Cerebellar cortex (tissue), 1 donor: Measurements from ENCODE around the gene KCNK4.
"Not testable (repeated sequence)": the region's sequence is repeated elsewhere in the genome, so short reads cannot be mapped to it uniquely, and the experiment has no call there.

Experiments used
- DNase-seq: peaks from one replicate; pipeline ENCODE4 v3.0.0-alpha.2; 2015; ENCODE audit warnings: low spot score

Gene KCNK4

DNA sequence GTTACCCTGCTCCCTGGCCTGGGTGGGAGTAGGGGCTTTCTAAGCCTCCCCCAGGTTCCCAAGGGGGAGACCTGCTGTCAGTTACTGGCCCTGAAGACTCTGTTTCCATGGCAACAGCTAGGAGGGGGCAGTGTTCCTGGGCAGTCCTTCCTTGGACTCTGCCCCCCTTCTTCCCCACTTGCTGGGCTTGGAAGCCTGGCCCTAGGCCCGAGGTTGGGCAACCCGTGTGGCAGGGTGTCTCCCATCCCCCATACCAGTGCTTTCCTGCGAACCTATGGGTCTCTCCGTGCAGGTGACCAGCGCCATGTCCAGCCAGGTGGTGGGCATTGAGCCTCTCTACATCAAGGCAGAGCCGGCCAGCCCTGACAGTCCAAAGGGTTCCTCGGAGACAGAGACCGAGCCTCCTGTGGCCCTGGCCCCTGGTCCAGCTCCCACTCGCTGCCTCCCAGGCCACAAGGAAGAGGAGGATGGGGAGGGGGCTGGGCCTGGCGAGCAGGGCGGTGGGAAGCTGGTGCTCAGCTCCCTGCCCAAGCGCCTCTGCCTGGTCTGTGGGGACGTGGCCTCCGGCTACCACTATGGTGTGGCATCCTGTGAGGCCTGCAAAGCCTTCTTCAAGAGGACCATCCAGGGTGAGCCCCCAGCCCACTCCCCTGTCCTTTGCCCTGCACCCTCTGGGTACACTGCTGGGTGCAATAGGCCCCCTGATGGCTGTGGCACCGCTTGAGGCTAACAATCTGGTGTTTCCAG, 15.9 kb downstream of the KCNK4 start:
- no peak for DNase-seq

DNA sequence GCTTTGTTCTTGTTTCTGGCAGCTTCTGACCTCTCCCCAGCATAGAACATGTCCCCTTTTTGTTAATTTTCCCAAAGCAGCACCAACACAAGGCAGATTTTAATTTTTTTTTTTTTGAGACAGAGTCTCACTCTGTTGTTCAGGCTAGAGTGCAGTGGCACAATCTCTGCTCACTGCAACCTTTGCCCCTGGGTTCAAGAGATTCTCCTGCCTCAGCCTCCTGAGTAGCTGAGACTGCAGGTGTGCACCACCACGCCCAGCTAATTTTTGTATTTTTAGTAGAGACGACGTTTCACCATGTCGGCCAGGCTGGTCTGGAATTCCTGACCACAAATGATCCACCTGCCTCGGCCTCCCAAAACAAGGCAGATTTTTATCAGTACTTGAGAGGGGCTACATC, 16.7 kb downstream of the KCNK4 start:
- not testable (repeated sequence) for DNase-seq

DNA sequence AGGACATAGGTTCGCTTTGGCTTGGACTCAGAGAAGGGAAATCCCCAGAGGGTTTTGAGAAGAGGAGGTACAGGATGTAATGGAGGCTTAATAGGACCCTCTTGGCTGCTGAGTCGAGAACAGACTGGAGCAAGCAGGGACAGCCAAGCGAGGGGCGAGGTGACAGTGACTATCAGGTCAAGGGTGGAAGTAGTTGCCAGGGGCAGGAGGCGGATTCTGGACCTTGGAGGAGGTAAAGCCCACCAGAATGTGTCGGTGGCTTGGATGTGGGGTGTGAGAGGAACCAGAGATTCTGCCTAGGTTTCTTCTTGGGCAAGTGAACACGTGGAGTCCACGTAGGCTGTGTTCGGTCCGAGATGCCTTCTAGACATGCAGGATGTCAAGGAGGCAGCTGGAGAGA, 21.8 kb downstream of the KCNK4 start:
- DNase-seq: no peak

DNA sequence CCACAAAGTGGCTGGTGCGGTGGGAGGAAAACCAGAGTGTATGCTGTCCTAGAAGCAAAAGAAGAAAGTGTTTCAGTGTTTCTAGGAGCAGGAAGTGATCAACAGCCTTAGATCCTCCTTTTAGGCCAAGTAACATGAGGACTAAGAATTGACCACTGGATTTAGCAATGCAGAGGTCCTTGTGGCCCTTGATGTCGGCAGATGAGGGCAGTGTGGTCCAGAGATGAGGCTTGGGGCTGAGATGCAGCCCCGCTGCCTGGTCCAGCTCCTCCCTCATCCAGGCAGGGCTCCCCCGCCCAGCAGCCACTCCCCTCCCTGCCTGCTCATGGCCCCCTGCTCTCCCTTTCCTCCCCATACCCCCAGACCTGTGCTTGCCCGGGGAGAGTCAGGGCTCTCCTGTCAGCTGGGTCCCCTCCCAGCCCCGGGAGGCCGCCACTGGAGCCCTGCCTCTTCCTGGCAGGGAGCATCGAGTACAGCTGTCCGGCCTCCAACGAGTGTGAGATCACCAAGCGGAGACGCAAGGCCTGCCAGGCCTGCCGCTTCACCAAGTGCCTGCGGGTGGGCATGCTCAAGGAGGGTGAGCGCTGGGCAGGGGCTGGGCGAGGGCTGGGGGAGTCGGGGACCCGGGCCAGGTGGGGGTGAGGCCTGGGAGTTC, 22.5 kb downstream of the KCNK4 start:
- DNase-seq: no peak

DNA sequence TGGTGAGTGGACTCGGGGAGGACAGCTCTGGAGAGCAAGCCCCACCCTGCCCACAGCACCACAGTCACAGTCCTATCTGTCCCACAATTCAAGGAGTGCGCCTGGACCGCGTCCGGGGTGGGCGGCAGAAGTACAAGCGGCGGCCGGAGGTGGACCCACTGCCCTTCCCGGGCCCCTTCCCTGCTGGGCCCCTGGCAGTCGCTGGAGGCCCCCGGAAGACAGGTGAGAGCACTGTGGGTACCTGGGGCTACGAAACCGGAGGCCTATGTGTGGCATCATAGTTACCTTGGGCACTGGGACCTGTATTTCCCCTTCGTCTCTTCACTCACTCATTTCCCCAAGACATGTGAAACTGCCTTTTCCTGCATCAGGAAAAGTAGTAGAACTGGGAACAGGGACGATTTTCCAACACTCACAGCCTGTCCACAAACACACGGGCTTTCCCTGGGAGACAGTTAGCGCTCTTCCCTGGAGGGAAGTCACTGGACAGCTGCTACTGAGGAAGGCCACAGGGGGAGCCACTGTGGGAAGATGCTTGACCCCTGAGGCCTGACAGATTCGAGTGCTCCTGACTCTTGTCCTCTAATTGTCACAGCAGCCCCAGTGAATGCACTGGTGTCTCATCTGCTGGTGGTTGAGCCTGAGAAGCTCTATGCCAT, 23.2 kb downstream of the KCNK4 start:
- no peak for DNase-seq

DNA sequence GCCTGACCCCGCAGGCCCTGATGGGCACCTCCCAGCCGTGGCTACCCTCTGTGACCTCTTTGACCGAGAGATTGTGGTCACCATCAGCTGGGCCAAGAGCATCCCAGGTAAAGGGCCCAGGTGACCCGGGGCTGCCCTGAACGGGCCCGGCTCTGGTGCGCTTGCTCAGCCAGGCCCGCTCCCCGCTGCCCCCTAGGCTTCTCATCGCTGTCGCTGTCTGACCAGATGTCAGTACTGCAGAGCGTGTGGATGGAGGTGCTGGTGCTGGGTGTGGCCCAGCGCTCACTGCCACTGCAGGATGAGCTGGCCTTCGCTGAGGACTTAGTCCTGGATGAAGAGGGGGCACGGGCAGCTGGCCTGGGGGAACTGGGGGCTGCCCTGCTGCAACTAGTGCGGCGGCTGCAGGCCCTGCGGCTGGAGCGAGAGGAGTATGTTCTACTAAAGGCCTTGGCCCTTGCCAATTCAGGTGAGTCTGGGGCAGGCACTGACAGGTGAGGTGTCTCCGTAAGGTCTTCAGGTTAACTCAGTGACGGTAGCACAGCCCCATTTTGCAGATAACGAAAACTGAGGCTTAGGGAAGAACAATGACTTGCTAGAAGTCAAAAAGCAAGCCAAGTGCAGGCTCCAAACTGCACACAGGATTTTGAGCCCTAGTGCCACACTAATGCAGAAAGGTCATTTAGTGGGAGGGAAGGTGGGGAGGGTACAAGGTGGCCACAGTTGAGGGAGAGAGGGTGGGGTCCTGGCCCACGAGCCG, 23.9 kb downstream of the KCNK4 start:
- no peak for DNase-seq

DNA sequence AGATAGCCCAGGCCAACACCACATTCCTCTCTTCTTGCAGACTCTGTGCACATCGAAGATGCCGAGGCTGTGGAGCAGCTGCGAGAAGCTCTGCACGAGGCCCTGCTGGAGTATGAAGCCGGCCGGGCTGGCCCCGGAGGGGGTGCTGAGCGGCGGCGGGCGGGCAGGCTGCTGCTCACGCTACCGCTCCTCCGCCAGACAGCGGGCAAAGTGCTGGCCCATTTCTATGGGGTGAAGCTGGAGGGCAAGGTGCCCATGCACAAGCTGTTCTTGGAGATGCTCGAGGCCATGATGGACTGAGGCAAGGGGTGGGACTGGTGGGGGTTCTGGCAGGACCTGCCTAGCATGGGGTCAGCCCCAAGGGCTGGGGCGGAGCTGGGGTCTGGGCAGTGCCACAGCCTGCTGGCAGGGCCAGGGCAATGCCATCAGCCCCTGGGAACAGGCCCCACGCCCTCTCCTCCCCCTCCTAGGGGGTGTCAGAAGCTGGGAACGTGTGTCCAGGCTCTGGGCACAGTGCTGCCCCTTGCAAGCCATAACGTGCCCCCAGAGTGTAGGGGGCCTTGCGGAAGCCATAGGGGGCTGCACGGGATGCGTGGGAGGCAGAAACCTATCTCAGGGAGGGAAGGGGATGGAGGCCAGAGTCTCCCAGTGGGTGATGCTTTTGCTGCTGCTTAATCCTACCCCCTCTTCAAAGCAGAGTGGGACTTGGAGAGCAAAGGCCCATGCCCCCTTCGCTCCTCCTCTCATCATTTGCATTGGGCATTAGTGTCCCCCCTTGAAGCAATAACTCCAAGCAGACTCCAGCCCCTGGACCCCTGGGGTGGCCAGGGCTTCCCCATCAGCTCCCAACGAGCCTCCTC, 24.8 kb downstream of the KCNK4 start:
- DNase-seq: not testable (repeated sequence)

DNA sequence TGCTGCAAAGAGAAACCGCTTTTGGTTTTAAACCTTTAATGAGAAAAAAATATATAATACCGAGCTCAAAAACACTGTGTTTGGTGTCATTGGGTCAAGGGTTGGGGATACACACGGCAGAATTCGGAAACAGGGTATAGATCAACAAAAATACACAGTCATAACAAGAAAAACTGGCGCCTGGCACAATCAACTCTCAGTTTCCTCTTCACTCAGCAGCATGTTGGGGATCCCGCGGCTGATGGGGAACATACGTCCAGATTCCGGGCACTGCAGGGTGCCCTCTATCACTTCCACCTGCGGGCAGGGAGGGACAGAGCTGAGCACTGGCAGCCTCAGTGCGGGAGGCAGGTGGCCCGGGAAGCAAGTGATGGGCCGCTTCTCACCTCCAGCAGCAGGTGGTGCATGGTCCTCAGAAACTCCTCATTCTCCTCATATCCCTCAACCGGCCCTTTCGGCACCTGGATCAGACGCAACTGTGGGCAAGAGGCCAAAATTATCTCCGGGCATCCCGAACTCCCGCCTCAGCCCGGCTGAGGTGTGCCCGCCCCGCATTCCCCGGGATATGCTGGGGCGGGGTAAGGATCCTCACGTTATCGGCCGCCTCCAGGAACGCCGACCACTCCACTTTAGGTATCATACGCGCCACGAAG, 25.7 kb downstream of the KCNK4 start:
- DNase-seq: peak; percentile 53

DNA sequence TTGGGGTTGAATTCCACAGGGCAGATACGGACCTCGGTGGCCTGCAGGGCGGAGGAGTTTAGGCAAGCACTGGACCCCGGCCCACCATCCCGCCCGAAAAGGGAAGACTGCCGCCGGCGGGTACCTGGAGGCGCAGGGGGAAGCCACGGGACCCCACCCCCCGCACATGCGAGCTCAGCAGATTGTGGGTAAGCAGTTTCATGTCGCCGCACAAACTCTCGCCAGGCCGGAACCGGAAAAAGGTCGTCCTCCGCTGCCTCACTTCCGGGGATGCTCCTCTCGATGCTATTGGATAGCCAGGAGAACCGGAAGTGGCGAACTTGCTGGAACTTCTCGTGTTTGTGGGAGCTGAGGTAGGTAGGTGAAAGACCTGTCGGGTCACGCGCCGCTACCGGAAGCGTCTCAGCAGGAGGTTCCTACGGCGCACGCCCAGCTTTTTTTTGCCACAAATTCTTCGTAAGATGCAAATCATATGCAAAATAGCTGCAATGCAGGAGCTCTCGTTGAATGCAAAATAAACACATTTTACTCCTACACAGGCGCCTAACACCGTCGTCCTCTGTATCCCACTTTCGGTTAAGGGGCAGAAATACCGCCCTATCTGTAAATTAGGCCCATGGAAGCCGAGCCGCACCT, 26.3 kb downstream of the KCNK4 start, which contains the start of gene TRMT112:
Gene TRMT112, minus strand, starts transcription at position 235 of the 636 bp plus-strand sequence. Its CDS starts 33 bp downstream, at position 202.
- peak; percentile 99 for DNase-seq

DNA sequence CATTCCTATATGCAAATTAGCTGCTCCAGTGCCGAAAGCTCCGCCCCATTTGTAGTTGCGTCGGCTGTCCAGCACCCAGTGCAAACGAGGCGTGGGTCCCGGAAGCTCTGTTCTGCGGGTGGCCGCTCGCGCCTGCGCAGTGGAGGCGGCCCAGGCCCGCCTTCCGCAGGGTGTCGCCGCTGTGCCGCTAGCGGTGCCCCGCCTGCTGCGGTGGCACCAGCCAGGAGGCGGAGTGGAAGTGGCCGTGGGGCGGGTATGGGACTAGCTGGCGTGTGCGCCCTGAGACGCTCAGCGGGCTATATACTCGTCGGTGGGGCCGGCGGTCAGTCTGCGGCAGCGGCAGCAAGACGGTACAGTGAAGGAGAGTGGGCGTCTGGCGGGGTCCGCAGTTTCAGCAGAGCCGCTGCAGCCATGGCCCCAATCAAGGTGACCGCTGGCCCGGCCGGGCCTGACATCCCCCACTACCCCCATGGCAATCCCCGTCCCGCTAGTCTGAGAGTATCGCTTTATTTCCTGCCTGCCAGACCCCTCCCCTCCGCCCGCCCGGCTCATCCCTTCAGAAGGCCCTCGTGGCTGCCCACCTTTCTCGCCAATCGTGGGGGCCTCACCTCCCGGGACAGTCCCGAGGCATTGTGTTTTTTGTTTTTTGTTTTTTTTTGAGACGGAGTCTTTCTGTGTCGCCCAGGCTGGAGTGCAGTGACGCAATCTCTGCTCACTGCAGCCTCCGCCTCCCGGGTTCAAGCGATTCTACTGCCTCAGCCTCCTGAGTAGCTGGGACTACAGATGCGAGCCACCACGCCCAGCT, 27.1 kb downstream of the KCNK4 start, which contains the start of gene PRDX5:
Gene PRDX5, plus strand, starts transcription at position 161 of the 805 bp plus-strand sequence. Its CDS starts 95 bp downstream, at position 256.
- peak; percentile 97 for DNase-seq

DNA sequence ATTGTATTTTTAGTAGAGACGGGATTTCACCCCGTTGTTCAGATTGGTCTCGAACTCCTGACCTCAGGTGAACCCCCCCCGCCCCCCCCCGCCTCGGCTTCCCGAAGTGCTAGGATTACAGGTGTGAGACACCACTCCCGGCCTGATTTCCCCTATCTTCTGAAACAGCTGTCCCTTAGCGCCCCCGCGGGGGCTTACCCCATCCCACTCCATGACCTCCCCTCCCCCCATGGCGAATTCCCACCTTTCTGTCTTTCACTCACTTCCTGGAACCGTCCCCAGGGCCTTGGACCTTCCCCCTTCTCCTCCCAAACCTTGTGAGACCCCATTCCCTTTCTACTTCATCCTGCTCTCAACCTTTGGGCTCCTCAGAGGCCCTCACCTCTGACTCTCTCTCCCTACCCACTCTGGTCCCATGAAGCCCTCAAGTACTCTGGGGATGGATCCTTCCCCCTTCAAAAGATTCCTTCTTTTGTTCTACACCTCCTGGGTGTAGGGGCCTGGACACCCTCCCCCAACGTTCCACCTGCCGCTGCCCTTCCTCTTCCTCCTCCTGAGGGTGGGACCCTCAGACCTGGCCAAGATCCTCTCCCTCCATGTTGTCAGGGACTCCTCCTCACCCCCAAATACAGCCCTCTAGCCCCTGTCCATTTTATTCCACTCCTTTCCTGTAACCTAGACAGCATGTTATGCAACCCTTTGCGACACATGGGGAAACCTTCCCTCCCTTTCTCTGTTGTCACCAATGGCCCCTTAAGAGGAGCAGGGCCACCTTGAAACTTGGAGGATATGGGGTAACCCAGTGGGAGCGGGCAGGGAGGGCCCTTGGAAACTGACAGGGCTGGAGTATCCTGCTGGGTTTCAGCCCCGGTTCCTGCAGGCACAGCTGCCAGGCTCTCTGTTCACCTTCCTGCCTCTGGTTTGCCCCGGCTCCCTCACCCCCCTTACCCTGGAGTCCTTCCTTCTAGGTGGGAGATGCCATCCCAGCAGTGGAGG, 28.0 kb downstream of the KCNK4 start:
- no peak for DNase-seq

DNA sequence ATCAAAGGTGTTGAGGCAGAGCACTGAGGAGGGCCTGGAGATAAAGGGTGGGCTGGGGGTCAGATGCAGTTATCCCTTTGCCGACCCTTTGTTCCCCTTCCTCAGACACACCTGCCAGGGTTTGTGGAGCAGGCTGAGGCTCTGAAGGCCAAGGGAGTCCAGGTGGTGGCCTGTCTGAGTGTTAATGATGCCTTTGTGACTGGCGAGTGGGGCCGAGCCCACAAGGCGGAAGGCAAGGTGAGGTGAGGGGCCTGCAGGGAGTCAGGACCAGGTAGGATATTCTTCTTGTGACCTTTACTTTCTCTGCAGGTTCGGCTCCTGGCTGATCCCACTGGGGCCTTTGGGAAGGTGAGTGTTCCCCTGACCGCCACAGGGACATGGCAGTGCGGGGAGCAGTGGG, 29.5 kb downstream of the KCNK4 start:
- DNase-seq: no peak

DNA sequence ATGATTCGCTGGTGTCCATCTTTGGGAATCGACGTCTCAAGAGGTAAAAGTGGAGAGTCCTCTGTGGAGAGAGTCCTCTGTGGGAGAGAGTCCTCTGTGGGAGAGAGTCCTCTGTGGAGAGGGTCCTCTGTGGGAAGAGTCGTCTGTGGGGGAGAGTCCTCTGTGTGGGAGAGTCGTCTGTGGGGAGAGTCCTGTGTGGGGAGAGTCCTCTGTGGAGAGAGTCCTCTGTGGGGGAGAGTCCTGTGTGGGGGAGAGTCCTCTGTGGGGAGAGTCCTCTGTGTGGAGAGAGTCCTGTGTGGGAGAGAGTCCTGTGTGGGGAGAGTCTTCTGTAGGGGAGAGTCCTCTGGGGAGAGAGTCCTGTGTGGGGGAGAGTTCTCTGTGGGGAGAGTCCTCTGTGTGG, 29.9 kb downstream of the KCNK4 start:
- no peak for DNase-seq

DNA sequence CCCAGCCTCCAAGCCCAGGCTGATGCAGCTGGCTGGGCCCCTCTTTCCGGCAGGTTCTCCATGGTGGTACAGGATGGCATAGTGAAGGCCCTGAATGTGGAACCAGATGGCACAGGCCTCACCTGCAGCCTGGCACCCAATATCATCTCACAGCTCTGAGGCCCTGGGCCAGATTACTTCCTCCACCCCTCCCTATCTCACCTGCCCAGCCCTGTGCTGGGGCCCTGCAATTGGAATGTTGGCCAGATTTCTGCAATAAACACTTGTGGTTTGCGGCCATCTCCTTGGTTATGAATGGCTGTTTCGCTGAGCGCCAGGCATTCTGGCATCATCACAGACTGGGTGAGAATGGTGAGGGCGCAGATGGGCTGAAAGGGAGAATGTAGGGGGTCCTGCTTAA, 30.4 kb downstream of the KCNK4 start:
- DNase-seq: peak; percentile 54

DNA sequence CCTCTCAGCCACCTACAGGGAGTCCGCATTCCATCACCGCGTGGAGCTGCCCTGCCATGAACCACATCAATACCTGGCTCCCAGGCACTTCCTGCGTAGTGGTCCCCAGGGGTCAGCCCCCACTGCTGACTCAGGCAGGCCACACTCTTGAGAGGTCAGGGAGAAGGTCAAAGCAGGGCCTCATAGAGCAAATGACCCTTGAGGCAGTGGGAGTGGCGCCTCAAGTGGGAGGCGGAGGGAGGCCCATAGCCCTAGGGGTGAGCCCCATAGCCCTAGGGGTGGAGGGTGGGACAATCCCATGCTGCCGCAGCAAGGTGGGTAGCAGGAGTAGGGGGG, 31.8 kb downstream of the KCNK4 start:
- no peak for DNase-seq

DNA sequence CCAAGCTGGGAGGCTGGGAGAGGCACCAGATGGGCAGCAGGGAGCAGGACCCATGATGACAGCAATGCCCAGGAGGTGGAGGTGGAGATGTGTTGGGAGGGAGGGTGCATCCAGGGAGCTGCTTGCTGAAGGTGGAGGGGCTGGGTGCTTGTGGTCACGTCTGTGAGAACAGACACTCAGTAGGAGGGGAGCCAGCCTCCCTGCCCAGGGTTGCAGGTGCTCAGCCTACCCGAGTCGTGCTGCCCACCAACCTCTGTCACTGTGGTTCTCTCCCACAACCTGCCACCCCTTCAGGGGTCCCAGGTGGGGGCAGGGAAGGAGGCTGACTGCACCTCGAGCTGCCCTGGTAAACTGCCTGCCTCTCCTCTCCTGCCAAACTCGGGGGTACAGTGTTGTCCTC, 32.3 kb downstream of the KCNK4 start:
- DNase-seq: no peak

DNA sequence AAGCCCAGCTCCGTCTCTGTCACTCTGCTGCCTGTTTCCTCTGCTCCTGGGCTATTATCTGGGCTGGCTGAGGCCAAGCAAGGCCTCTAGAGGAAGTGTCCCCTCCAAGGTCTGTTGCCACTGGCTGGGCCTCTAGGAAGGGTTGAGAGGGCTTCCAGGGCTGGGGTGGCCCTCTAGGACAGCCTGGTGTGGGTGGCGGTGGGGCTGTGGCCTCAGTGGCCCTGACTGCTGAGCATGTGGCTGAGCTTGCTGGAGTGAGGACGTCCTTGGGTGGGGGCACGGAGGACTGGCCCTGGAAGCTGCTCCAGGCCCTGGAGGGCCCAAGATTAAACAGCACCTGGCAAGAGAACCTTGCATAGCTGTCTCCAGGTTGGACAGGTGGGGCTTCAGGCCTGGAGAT, 32.9 kb downstream of the KCNK4 start:
- not testable (repeated sequence) for DNase-seq
